ENCODE measurements around the gene SULF2. TPM values are rescaled to one million over a fixed set of nuclear protein-coding genes. Genes with fewer than 3 reads are reported as not detected.

The SULF2 gene
- total RNA-seq, 4 donors from 2014 or later, result 31.5 to 182 (median 94.4) TPM

GRCh38 chr20:47710665-47711045, 74.6 kb downstream of the SULF2 start:
- Histone ChIP-seq H3K9me3 (no peaks in the 10 kb centered on the region), H3K4me1 (peaks cover 0 to 9% (median 0%) of the 10 kb centered on the region in 3 donors), H3K36me3 (peaks cover 0 to 94% (median 0%) of the 10 kb centered on the region in 3 donors), H3K4me3 (no peak overlapping the region), H3K27me3 (no peaks in the 10 kb centered on the region), H3K27ac (no peak overlapping the region)
- DNase-seq, result no peak
- no peak for TF ChIP-seq POLR2A (IDR thresholded peaks at IDR 0.05)
- TF ChIP-seq, protein P1, sequence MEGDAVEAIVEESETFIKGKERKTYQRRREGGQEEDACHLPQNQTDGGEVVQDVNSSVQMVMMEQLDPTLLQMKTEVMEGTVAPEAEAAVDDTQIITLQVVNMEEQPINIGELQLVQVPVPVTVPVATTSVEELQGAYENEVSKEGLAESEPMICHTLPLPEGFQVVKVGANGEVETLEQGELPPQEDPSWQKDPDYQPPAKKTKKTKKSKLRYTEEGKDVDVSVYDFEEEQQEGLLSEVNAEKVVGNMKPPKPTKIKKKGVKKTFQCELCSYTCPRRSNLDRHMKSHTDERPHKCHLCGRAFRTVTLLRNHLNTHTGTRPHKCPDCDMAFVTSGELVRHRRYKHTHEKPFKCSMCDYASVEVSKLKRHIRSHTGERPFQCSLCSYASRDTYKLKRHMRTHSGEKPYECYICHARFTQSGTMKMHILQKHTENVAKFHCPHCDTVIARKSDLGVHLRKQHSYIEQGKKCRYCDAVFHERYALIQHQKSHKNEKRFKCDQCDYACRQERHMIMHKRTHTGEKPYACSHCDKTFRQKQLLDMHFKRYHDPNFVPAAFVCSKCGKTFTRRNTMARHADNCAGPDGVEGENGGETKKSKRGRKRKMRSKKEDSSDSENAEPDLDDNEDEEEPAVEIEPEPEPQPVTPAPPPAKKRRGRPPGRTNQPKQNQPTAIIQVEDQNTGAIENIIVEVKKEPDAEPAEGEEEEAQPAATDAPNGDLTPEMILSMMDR (IDR thresholded peaks at IDR 0.05), result no peak
- intact Hi-C loops (cut with DNase I), result no loop called here
- 66 to 88% methylated on average over 3 to 8 of the region's 10 CpGs for WGBS, 2 donors

- H3K4me3 ChIP-seq, result no peak overlapping the region
- H3K9me3 ChIP-seq, result no peaks in the 10 kb centered on the region
- H3K27me3 ChIP-seq, result no peaks in the 10 kb centered on the region
- intact Hi-C loops (cut with DNase I), result no loop called here
- no peak overlapping the region for H3K27ac ChIP-seq
- TF ChIP-seq, protein P1 (IDR thresholded peaks at IDR 0.05), result no peak
- TF ChIP-seq POLR2A (IDR thresholded peaks at IDR 0.05), result no peak
- H3K36me3 ChIP-seq, result peaks cover 0 to 84% (median 0%) of the 10 kb centered on the region in 3 donors
- peaks cover 0 to 23% (median 0%) of the 10 kb centered on the region in 3 donors for H3K4me1 ChIP-seq
- DNase-seq, result no peak
- WGBS, 2 donors, result 75 to 86% methylated on average over 9 of the region's 10 CpGs
Measured at GRCh38 chr20:47708953-47709833, 76.1 kb downstream of the SULF2 start.

DNA sequence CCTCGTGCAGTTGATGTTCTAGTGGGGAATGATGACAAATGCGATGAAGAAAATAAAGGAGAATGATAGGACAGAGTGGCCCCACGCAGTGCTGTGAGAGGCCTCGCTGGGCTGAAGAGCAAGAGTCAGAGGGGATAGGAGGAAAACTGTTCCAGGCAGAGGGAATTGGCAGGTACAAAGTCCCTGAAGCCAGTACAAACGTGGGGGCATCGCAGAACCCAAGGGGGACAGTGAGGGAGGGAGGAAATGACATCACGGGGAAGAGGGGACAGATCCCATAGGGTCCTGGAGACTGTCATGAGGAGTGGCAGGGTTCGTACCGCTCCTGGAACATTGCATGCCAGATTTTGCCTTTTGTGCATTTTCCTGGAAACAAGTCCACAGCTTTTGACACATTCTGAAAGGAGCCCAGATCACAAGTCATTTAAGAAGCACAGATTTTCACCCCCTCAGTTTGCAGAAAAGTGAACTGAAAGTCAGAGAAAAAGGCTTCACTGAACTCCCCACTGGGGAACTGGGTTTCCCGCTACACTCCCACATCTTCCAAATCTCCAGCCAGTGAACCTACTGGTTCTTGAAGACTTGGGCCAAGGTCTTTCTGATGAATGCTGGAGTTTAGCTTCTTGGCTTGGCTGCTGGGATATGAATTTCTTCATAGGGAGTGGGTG, 77.0 kb downstream of the SULF2 start:
- peaks cover 0 to 75% (median 0%) of the 10 kb centered on the region in 3 donors for H3K36me3 ChIP-seq
- no peak for DNase-seq
- H3K27ac ChIP-seq, result no peak overlapping the region
- no peaks in the 10 kb centered on the region for H3K27me3 ChIP-seq
- no peak overlapping the region for H3K4me3 ChIP-seq
- intact Hi-C loops (cut with DNase I), result no loop called here
- H3K4me1 ChIP-seq, result peaks cover 0 to 25% (median 0%) of the 10 kb centered on the region in 3 donors
- TF ChIP-seq, protein P1 (IDR thresholded peaks at IDR 0.05), result no peak
- TF ChIP-seq POLR2A (IDR thresholded peaks at IDR 0.05), result no peak
- no peaks in the 10 kb centered on the region for H3K9me3 ChIP-seq
- WGBS, 2 donors, result 67 to 89% methylated on average over 10 of the region's 10 CpGs

DNA sequence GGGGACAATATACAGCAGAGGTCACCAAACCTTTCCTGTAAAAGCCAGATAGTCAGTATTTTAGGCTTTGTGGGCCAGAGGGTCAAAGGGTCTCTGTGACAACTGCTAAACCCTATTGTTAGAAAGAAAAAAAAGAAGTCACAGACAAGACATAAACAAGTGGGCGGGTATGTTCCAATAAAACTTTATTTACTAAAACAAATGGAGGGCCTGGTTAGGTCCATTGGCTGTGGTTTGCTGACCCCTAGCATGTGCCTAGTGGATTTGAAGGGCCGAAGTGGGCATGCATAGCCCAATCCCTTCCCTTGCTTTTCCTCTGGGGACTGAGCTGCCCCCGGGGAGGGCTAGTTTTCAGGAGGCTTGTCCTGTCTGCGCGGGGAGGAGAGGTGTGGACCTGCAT, 78.9 kb downstream of the SULF2 start:
- H3K9me3 ChIP-seq, result no peaks in the 10 kb centered on the region
- DNase-seq, result no peak
- TF ChIP-seq POLR2A (IDR thresholded peaks at IDR 0.05), result no peak
- TF ChIP-seq, protein P1 (IDR thresholded peaks at IDR 0.05), result no peak
- H3K36me3 ChIP-seq, result peaks cover 0 to 72% (median 5%) of the 10 kb centered on the region in 3 donors
- H3K4me3 ChIP-seq, result no peak overlapping the region
- intact Hi-C loops (cut with DNase I), result no loop called here
- H3K4me1 ChIP-seq, result peaks cover 0 to 25% (median 0%) of the 10 kb centered on the region in 3 donors
- peak overlapping the region in 1 of 4 donors; percentile 0 for H3K27ac ChIP-seq
- WGBS, 2 donors, result 80 to 81% methylated on average over 3 to 4 of the region's 5 CpGs
- H3K27me3 ChIP-seq, result no peaks in the 10 kb centered on the region

DNA sequence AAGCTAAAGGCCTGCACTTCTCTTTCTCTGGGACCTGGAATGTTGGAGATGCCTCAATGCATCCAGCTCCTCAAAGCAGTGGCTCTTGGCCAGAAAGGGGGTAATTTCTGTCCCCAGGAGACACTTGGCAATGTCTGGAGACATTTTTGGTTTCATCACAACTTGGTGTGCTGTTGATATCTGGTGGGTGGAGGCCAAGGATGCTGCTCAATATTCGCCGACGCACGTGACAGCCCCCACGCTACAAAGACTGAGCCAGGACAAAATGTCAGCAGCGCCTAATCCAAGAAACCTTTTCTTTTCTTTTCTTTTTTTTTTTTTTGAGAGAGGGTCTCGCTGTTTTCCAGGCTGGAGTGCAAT, 79.8 kb downstream of the SULF2 start:
- DNase-seq, result no peak
- intact Hi-C loops (cut with DNase I), result no loop called here
- TF ChIP-seq, protein P1 (IDR thresholded peaks at IDR 0.05), result no peak
- no peak for TF ChIP-seq POLR2A (IDR thresholded peaks at IDR 0.05)
- 79 to 83% methylated on average over 7 of the region's 7 CpGs for WGBS, 2 donors
- H3K4me1 ChIP-seq, result peaks cover 0 to 25% (median 0%) of the 10 kb centered on the region in 3 donors
- H3K9me3 ChIP-seq, result no peaks in the 10 kb centered on the region
- H3K27ac ChIP-seq, result peak overlapping the region in 2 of 4 donors; percentile 11 to 14
- H3K27me3 ChIP-seq, result no peaks in the 10 kb centered on the region
- no peak overlapping the region for H3K4me3 ChIP-seq
- H3K36me3 ChIP-seq, result peaks cover 0 to 72% (median 5%) of the 10 kb centered on the region in 3 donors
